HG02885 (cell line): ENCODE data around the gene TNFRSF1B.

Experiments used
- ATAC-seq: cut with Tn5 transposase; IDR thresholded peaks from one replicate; pipeline ENCODE4 v1.9.1; 2021; ENCODE audit warnings: mild to moderate bottlenecking; ENCODE audit not compliant: unreplicated experiment, poor library complexity

TNFRSF1B gene

DNA sequence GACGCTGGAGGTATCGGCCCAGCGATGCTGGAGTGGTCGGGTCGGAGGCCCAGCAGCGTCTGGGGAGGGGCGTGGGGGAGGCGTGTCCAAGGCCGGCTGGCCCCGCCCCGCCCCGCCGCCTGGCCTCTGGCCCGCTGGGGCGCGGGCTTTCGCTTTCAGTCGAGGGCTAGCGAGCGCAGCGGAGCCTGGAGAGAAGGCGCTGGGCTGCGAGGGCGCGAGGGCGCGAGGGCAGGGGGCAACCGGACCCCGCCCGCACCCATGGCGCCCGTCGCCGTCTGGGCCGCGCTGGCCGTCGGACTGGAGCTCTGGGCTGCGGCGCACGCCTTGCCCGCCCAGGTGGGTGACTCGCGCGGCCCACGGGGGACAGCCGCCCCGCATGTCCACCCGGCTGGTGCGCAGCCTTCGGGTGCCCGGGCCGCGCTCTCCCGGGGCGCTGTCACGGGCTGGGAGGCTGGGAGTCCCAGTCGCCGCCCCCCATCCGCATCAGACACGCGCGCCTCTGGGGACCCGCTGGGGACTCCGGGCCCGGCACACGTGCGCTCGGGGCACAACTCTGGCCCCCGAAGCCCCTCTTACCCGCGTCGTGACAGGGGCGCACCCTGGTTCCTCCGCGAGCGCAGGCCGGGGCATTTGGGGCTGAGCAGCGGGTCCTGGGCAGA lies at the start of gene TNFRSF1B:
Gene TNFRSF1B (plus strand): TSS at position 158 of the 659 bp plus-strand sequence. CDS start 101 bp downstream, at position 259.
- ATAC-seq = peak; percentile 59

- no peak for ATAC-seq
Measured at GRCh38 chr1:12121212-12122003, 45.4 kb upstream of the TNFRSF1B start.

- no peak for ATAC-seq
Measured at GRCh38 chr1:12123172-12123571, 43.6 kb upstream of the TNFRSF1B start.

DNA sequence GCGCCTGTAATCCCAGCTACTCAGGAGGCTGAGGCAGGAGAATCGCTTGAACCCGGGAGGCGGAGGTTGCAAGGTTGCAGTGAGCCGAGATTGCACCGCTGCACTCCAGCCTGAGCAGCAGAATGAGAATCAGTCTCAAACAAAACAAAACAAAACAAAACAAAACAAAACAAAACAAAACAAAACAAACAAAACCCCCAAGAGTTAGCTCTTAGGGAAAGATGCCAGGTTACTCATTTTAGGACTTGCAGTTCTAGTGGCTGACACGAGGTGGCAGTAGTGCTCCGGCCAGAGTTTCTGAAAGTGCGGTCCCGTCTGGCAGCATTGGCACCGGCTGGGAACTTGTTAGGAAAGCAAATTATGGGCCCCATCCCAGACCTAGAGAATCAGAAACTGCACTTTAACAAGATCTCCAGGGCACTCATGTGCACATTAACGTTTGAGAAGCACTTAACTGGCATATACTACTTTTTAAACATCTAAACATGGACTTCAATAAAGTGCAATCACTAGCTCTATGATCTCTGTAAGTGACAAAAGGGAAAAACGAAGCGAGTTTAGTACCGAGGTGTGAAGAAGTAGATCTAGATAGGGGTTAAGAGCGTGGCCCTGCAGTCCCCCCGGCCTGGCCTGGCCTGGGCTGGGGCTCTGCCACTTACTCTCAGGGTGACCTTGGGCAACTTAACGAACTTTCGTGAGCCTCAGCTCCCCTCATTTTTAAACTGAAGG lies 41.9 kb upstream of the TNFRSF1B start:
- no peak for ATAC-seq

DNA sequence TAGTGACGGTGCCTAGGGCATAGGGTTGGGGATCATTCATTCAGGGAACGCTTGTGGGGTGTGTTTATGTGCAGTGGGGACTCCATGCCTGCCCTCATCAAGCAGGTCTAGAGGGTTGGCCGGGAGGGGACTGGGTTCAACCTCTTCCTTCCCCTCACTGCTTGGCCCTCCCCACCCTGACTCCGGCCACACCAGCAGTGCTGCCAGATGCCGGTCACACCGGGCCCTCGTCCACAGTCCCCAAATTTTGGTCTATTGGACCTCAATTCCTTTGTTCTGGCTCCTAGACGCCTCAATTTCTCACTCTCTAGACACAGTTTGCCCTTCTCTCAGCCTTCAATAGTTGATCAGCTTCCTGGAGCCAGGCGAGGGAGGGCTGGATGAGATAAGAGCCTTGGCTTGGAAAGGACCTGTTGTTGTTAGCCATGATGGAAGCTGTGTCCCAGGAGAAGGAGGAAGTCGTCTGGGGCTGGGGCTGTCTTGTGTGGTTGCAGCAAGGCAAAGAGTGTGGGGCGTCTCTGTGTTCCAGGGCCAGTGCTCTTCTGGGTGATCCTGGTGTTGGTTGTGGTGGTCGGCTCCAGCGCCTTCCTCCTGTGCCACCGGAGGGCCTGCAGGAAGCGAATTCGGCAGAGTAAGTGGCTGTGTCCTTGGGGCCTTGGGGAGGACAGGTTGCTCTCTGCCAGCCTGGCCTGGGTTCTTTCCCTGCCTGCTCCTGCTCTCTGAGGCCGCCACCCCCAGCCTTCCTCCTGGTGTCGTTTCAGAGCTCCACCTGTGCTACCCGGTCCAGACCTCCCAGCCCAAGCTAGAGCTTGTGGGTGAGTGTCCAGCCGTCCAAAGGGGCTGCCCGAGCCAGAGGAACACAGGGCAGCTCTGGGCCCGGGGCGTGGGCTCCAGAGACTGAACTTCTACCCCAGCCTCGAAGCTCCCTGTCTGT lies 41.1 kb upstream of the TNFRSF1B start:
- ATAC-seq = no peak

DNA sequence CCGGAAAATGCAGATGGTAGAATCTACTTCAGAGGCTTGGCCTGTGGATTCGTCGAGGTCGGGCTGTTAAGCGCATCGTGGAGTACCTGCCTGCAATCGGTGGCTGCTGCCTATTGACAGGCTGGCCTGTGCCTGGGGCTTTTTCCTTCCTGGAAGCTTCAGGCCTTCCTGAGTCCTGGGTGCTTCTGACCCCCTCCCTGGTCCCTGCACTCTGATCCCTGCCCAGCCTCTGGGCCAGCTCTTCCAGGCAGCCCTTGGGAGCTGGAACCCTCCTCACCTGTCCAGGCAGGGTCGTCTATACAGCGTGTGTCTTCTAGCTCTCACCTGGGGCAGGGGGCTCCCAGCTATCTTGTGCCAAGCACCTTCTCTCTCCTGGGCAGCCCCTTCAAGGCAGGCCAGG lies 40.0 kb upstream of the TNFRSF1B start:
- ATAC-seq = no peak

DNA sequence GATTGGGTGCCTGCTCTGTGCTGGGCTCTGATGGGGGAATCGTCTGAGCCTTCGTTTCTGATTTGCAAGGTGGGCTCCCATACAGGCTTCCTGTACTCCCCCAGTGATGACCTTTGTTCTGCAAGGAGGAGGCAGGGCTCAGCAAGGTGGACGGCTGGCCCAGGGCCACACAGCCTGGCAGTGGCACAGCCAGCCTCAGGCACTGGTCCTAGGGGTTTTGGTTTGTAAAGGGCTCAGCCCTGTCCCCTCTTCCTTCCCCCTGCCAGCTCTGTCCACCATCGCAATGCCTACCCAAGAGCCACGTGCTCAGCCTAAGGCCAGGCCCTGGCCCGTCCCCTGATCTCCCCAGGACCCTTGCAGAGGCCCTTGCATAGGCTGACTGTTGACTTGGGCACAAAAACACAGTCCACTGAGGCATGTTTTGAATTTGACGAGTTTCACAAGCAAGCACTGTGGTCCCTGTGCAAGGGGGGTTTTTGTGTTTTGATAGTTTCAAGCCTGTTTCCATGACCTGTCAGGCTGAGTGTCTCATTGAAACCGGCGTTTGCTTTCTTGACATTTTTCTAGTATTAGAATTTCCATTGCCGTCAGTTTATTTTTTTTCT lies 39.5 kb upstream of the TNFRSF1B start:
- no peak for ATAC-seq

DNA sequence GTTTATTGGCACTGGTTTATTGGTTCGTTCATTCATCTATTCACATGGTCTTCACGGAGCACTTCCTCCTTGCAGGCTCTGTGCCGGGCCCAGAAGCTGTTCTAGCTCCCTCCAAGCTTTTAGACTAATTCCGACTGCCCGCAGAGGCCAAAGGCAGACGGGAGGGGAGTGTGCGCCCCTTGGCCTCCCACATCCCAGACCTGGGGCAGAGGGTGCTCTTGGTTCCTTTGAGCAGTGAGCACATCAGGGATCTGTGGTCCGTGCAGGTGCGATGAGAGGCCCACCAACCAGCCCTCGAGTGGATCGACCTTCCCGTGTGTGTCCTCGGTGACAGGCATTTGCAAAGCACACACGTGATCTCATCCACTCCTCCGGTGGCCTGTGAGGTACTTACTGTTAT lies 38.7 kb upstream of the TNFRSF1B start:
- ATAC-seq = no peak

- no peak for ATAC-seq
Measured at GRCh38 chr1:12129624-12130023, 37.2 kb upstream of the TNFRSF1B start.

DNA sequence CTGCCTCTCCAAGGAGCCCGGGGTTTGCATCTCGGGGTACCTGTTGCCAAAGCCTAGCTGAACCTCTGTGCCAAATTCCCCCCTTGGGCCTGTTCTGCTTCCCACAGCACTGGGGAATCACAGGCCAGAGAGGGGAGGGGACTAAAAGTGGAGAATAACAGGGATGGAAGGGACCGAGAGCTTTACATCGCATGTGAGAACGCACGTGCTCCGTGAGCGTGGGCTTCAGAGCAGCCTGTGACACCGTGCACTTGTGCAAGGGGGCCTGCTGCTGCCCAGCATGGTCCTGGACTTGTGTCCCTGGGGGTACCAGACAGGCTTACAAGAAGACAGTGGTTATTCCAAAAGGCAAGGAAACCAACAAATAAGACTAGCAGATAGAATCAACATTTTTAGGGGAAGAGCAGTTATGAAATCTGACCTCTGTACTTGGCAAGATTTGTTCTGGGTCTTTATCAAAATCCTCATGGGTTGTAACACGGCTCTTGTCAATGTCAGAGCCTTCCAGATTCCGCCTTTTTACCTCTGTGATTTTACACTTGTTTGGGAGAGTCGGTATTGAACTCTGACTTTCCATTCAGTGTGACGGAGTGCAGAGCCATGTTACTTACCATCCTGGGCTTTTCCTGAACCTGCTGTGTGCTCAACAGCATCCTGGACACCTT lies 36.2 kb upstream of the TNFRSF1B start:
- no peak for ATAC-seq

DNA sequence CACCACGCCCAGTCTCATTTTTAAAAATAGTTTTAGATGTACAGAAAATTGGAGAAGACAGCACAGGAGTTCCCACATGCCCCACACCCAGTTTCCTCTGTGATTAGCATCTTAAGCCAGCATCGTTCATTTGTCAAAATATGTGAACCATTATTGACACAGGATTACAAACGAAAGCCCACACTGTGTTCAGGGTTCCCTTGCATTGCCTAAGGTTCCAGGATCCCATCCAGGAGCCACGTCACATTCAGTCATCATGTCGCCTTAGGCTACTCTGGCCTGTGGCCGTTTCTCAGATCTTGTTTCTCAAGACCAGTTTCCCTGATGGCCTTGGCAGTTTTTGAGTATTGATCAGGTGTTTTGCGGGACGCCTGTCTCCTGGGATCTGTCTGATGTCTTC lies 34.7 kb upstream of the TNFRSF1B start:
- no peak for ATAC-seq

- no peak for ATAC-seq
Measured at GRCh38 chr1:12134716-12135115, 32.1 kb upstream of the TNFRSF1B start.

DNA sequence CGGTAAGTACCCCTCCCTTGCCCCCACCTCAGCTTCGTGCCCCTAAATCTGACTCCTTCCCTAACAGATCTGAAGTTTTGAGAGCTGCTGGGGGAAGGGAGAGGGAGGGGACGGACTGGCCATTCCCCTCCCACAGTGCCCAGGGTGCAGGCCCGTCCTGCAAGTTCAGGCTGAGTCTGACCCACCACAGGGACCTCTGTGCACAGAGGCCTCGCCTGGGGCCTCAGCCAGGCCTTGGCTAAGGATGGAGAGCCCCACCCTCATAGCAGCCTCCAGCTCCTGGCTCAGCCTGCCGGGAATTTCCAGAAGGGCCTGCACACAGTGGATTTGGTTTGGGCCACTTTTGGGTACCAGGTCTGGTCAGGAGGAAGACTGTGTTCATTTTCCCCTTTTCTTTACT lies 31.2 kb upstream of the TNFRSF1B start:
- ATAC-seq = no peak

DNA sequence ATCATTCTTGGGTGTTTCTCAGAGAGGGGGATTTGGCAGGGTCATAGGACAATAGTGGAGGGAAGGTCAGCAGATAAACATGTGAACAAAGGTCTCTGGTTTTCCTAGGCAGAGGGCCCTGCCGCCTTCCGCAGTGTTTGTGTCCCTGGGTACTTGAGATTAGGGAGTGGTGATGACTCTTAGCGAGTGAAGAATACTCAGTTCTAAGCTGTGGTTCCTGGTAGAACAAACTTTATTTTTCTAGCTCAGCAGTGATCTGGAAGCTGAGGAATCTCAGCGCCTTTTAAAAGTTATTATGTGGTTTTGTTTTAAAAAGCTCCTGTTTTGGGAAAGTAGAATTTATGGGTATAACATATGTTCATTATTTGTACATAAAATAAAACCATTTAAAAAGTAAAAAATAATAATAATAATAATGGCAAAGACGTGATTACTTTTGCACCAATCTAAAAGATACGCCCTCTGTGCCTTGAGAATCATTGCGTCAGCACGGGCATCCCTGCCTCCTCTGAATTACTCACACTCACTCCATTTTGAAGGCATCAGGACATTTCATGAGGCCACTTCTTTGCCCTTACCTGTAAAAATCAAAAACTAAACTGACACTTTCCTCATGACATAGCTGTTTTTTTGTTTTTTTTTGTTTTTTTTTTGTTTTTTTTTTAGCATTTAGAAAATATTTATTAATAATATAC lies 29.7 kb upstream of the TNFRSF1B start:
- ATAC-seq = no peak

- no peak for ATAC-seq
Measured at GRCh38 chr1:12138196-12139168, 28.3 kb upstream of the TNFRSF1B start.

DNA sequence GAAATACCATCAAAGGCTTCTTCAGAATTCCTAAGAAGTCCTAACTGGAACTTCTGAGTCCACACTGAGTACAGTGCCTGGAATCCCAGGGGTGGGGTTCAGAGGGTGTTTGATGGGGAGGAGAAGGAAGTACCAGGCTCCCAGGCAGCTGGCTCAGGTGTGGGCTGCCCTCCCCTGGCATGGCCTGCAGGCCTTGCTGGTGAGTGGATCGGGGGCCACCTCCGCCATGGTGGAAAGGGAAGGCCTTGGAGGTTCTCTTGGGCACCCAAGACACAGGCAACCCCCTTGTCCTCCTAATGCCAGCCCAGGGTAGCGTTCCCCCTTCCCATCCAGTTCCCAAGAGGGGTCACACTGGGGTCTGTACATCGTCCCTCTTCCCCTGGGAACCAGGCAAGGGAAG lies 26.8 kb upstream of the TNFRSF1B start:
- no peak for ATAC-seq

DNA sequence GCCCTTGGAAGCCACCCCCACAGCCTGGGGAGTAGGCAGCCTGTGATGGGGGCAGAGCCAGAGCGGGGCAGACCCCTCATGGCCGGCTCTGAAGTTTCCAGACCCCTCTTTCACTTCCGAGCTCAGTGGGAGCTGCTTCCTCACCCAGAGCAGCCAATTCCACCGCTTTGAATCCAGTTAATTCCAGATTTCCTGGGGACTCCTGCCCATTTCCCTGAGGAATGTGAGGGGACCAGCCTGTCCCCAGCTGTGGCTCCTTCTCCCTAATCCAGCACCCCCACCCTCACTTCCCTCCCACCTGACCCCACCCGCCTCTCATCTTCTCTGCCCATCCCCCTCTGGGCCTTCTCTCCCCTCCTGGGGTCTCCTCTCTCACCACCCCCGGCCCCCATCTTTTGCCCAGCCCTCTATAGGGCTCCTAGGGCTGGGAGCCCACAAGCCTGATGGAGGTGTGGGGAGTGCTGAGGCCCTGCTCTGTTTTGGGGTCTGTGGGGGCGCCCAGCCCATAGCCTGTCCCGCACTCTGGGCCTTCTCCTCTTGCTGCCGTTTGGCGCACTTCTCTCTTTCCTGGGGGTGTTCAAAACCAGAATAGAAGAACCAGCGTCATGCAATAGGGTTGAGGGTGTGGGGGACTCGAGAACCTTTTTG lies 26.2 kb upstream of the TNFRSF1B start:
- ATAC-seq = no peak
